Duodenal mucosa (tissue), 2 donors: ENCODE data around the gene PDE6A.

Experiments
- H3K27ac ChIP-seq: one replicate; pipeline ENCODE4 v1.7.0; 2013; ENCODE audit warnings: low read depth, low read length
- H3K27me3 ChIP-seq, 2 donors: one replicate each; pipeline ENCODE4 v1.7.0; 2013; ENCODE audit warnings: low read length in 2 of 2, control low read depth in 1 of 2; ENCODE audit not compliant: insufficient read depth in 2 of 2, control insufficient read depth in 1 of 2
- H3K36me3 ChIP-seq, 2 donors: one replicate each; pipeline ENCODE4 v1.7.0; 2013; ENCODE audit warnings: low read length in 2 of 2, control low read depth in 1 of 2; ENCODE audit not compliant: insufficient read depth in 2 of 2, control insufficient read depth in 1 of 2
- H3K4me1 ChIP-seq, 2 donors: one replicate each; pipeline ENCODE4 v1.7.0; 2013; ENCODE audit warnings: low read length in 2 of 2, control low read depth in 1 of 2; ENCODE audit not compliant: insufficient read depth in 2 of 2, control insufficient read depth in 1 of 2
- H3K4me3 ChIP-seq, 2 donors: one replicate each; pipeline ENCODE4 v1.7.0; 2013; ENCODE audit warnings: low read length in 2 of 2, low read depth in 1 of 2
- H3K9ac ChIP-seq, 2 donors: one replicate each; pipeline ENCODE4 v1.7.0; 2013; ENCODE audit warnings: low read length in 2 of 2, low read depth in 1 of 2
- H3K9me3 ChIP-seq, 2 donors: one replicate each; pipeline ENCODE4 v1.7.0; 2013; ENCODE audit warnings: low read length in 2 of 2, control low read depth in 1 of 2; ENCODE audit not compliant: control insufficient read depth in 1 of 2

Gene PDE6A

GRCh38 chr5:149898811-149899210, 45.8 kb downstream of the PDE6A start:
- no peaks in the 10 kb centered on the region for H3K27me3 ChIP-seq
- H3K27ac ChIP-seq, result no peak overlapping the region
- no peak overlapping the region for H3K9ac ChIP-seq

GRCh38 chr5:149895416-149896345, 48.9 kb downstream of the PDE6A start:
- no peaks in the 10 kb centered on the region for H3K27me3 ChIP-seq
- no peak overlapping the region for H3K27ac ChIP-seq
- no peaks in the 10 kb centered on the region for H3K36me3 ChIP-seq
- H3K9ac ChIP-seq, result no peak overlapping the region
- H3K4me3 ChIP-seq, result no peak overlapping the region
- H3K9me3 ChIP-seq, result no peaks in the 10 kb centered on the region
- H3K4me1 ChIP-seq, result no peaks in the 10 kb centered on the region

More at GRCh38 chr5:149898811-149899210, 45.8 kb downstream of the PDE6A start:
- H3K36me3 ChIP-seq, result no peaks in the 10 kb centered on the region
- H3K4me1 ChIP-seq, result no peaks in the 10 kb centered on the region
- H3K9me3 ChIP-seq, result no peaks in the 10 kb centered on the region
- H3K4me3 ChIP-seq, result no peak overlapping the region

- H3K4me3 ChIP-seq, result no peak overlapping the region
- H3K9ac ChIP-seq, result no peak overlapping the region
- no peaks in the 10 kb centered on the region for H3K27me3 ChIP-seq
- H3K27ac ChIP-seq, result no peak overlapping the region
- no peaks in the 10 kb centered on the region for H3K4me1 ChIP-seq
- H3K36me3 ChIP-seq, result no peaks in the 10 kb centered on the region
- H3K9me3 ChIP-seq, result no peaks in the 10 kb centered on the region
Measured at GRCh38 chr5:149894237-149894636, 50.4 kb downstream of the PDE6A start.

GRCh38 chr5:149893403-149893931, 51.1 kb downstream of the PDE6A start:
- Histone ChIP-seq H3K9ac (no peak overlapping the region), H3K4me3 (no peak overlapping the region), H3K36me3 (no peaks in the 10 kb centered on the region), H3K4me1 (no peaks in the 10 kb centered on the region), H3K9me3 (no peaks in the 10 kb centered on the region), H3K27ac (no peak overlapping the region), H3K27me3 (no peaks in the 10 kb centered on the region)

GRCh38 chr5:149892594-149892993, 52.0 kb downstream of the PDE6A start:
- Histone ChIP-seq H3K4me3 (no peak overlapping the region), H3K9me3 (no peaks in the 10 kb centered on the region), H3K36me3 (no peaks in the 10 kb centered on the region), H3K4me1 (no peaks in the 10 kb centered on the region), H3K27ac (no peak overlapping the region), H3K27me3 (no peaks in the 10 kb centered on the region), H3K9ac (no peak overlapping the region)

- H3K9me3 ChIP-seq, result no peaks in the 10 kb centered on the region
- peaks cover 5 to 12% of the 10 kb centered on the region in 2 donors for H3K4me1 ChIP-seq
- no peak overlapping the region for H3K4me3 ChIP-seq
Measured at GRCh38 chr5:149888280-149888679, 56.3 kb downstream of the PDE6A start.

GRCh38 chr5:149887622-149888183, 56.9 kb downstream of the PDE6A start:
- H3K9me3 ChIP-seq, result no peaks in the 10 kb centered on the region
- peaks cover 5 to 12% of the 10 kb centered on the region in 2 donors for H3K4me1 ChIP-seq
- no peak overlapping the region for H3K4me3 ChIP-seq
- H3K27ac ChIP-seq, result no peak overlapping the region
- no peak overlapping the region for H3K9ac ChIP-seq
- H3K27me3 ChIP-seq, result no peaks in the 10 kb centered on the region
- no peaks in the 10 kb centered on the region for H3K36me3 ChIP-seq

More at GRCh38 chr5:149888280-149888679, 56.3 kb downstream of the PDE6A start:
- no peaks in the 10 kb centered on the region for H3K36me3 ChIP-seq
- H3K27ac ChIP-seq, result no peak overlapping the region
- H3K9ac ChIP-seq, result no peak overlapping the region
- no peaks in the 10 kb centered on the region for H3K27me3 ChIP-seq

GRCh38 chr5:149886692-149887470, 57.7 kb downstream of the PDE6A start:
- no peaks in the 10 kb centered on the region for H3K9me3 ChIP-seq
- H3K9ac ChIP-seq, result no peak overlapping the region
- H3K27me3 ChIP-seq, result no peaks in the 10 kb centered on the region
- no peak overlapping the region for H3K4me3 ChIP-seq
- H3K36me3 ChIP-seq, result no peaks in the 10 kb centered on the region
- H3K4me1 ChIP-seq, result peaks cover 5 to 12% of the 10 kb centered on the region in 2 donors
- H3K27ac ChIP-seq, result no peak overlapping the region

- H3K4me1 ChIP-seq, result peaks cover 5 to 12% of the 10 kb centered on the region in 2 donors
- no peaks in the 10 kb centered on the region for H3K27me3 ChIP-seq
- no peak overlapping the region for H3K9ac ChIP-seq
- no peaks in the 10 kb centered on the region for H3K36me3 ChIP-seq
- no peak overlapping the region for H3K4me3 ChIP-seq
- H3K27ac ChIP-seq, result no peak overlapping the region
- no peaks in the 10 kb centered on the region for H3K9me3 ChIP-seq
Measured at GRCh38 chr5:149886060-149886459, 58.5 kb downstream of the PDE6A start.
